IgD-negative memory B cell (primary cell): Measurements from ENCODE around the gene SUPT6H. TPM values are rescaled to one million over a fixed set of nuclear protein-coding genes. Genes with fewer than 3 reads are reported as not detected.

ENCODE experiments used
- H3K27ac Mint-ChIP-seq, 3 donors: one replicate each; pipeline ENCODE4 v1.8.0; 2020 to 2022; ENCODE audit warnings: mild to moderate bottlenecking in 3 of 3, mixed read lengths in 3 of 3, moderate library complexity in 1 of 3
- H3K27me3 Mint-ChIP-seq: one replicate; pipeline ENCODE4 v1.8.0; 2021; ENCODE audit warnings: mixed read lengths
- H3K36me3 Mint-ChIP-seq: one replicate; pipeline ENCODE4 v1.8.0; 2020; ENCODE audit warnings: mild to moderate bottlenecking, mixed read lengths
- H3K4me1 Mint-ChIP-seq, 3 donors: one replicate each; pipeline ENCODE4 v1.8.0; 2020 to 2022; ENCODE audit warnings: mixed read lengths in 3 of 3, mild to moderate bottlenecking in 1 of 3
- H3K4me3 Mint-ChIP-seq, 4 donors: one replicate each; pipeline ENCODE4 v1.8.0; 2020 to 2022; ENCODE audit warnings: mild to moderate bottlenecking in 4 of 4, mixed read lengths in 4 of 4, moderate library complexity in 3 of 4
- H3K9me3 Mint-ChIP-seq, 3 donors: one replicate each; pipeline ENCODE4 v1.8.0; 2020 to 2021; ENCODE audit warnings: mixed read lengths in 3 of 3, mild to moderate bottlenecking in 1 of 3
- polyA plus RNA-seq: library from polyadenylated mRNA; unstranded; fragments of 300-500 nt; fragmentation: Illumina TruSeq; gene quantifications from one replicate; pipeline ENCODE4 v1.2.3, GENCODE V29; 2021

SUPT6H gene
- polyA plus RNA-seq: 14.2 TPM

- H3K4me3 Mint-ChIP-seq: peak within 1 kb of the TSS; percentile 99 to 100 (median 100)
- peak within 1 kb of the TSS; percentile 100 for H3K27ac Mint-ChIP-seq
- H3K27me3 Mint-ChIP-seq: no peaks in the 10 kb centered on the region
- peaks cover 5% of the 10 kb centered on the region for H3K36me3 Mint-ChIP-seq
- H3K9me3 Mint-ChIP-seq: no peaks in the 10 kb centered on the region
- H3K4me1 Mint-ChIP-seq: peaks cover 37 to 51% (median 44%) of the 10 kb centered on the region in 3 donors
Observed at GRCh38 chr17:28661635-28662526, at the start of gene SUPT6H, which contains the start of gene SDF2. Gene SUPT6H (plus strand): TSS chr17:28662205. CDS start chr17:28673402, 11,197 bp downstream. Gene SDF2 (minus strand): TSS chr17:28661906. CDS start chr17:28661876, 30 bp downstream.

DNA sequence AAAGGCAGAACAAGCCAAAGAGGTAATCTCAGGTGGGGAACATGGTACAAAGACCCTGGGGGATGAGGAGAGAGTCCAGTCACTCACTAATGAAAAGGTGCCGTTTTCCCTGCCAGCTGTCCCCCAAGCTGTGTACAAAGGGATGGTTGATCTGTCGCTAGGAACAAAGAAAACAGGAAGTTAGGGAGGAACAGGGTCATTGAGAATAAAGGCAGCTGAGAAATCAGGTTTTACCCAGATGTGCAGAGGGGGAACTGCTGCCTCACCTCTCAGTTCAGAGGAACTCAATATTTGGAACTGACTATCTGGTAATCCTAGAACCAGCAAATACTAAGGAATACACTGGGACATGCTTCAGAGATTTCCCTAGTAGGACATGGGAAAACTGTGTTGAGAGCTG, 49.5 kb upstream of the SUPT6H start:
- Mint-ChIP-seq H3K36me3 (no peaks in the 10 kb centered on the region), H3K9me3 (no peaks in the 10 kb centered on the region), H3K4me1 (peaks cover 11 to 19% (median 13%) of the 10 kb centered on the region in 3 donors), H3K27ac (peak overlapping the region in 1 of 3 donors; percentile 48), H3K27me3 (no peaks in the 10 kb centered on the region), H3K4me3 (no peak overlapping the region)

DNA sequence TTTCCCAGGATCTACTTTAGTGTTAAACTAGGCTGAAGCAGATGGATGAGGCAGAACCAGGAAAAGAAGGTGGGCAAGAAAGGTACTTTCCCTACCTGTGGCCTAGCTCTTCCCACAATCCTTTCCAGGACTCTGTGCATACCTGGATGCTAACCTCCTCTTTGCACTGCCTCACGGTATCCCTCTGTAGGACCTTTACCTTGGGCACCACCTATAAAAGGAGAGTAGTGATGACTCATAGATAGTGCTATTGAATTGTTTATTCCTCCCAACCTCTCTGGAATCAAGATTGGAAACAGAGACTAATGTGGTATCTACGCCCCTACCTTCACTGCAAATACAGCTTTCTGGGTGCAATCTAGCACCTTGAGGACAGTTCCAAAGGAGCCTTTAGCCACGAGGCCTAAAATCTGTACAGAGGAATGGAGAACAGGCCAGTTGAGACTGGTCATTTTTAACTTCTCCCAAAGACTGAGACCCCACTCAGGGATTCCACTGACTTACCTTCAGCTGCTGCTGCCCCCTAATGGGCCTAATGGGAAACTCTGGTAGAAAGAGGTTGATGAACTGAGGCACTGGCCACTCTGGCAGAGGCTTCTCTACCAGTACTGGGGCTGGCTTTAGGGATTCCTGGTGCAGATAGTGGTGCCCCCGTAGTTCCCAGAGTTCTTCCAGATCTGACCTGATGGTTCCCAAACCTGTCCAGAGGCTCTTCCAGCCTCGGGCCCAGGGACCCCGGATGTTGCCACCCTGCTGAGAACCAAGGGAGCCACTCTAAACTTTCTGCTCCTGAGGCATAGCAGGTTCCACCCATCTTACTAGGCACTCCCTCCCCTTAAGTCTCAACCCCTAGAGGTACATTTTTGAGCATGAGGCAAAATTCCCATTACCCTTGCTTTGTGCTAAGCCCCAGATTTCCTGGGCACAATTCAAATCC, 48.8 kb upstream of the SUPT6H start:
- no peak overlapping the region for H3K4me3 Mint-ChIP-seq
- peaks cover 11 to 19% (median 13%) of the 10 kb centered on the region in 3 donors for H3K4me1 Mint-ChIP-seq
- no peaks in the 10 kb centered on the region for H3K36me3 Mint-ChIP-seq
- no peaks in the 10 kb centered on the region for H3K27me3 Mint-ChIP-seq
- H3K27ac Mint-ChIP-seq: no peak overlapping the region
- no peaks in the 10 kb centered on the region for H3K9me3 Mint-ChIP-seq

DNA sequence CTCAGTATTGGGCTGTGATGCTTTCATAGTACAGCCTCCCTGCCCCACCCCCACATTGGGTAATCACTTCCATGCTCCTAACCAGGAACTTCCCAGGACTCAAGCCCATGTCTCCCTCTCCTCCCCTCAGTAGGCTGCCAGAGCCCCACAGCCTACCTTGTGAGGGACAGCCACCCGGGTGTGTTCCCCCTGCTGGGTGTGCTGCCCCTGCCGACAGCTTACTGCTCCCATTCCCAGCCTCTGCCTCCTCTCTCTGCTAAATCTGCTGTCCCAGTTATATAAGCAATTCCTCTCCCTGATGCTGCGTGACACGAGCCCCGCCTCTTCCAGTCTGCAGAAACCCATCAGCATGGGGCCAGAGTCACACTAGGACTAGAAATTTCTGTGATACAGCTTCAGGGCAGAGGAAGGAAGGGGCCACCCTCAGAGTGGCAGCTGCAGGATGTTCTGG, 48.0 kb upstream of the SUPT6H start, which contains the start of gene RSKR:
TSS of gene RSKR (minus strand) at position 255 of the 451 bp plus-strand sequence. CDS start at position 231, 24 bp downstream.
- peak within 1 kb of the TSS in 1 of 3 donors; percentile 35 for H3K27ac Mint-ChIP-seq
- no peak within 1 kb of the TSS for H3K4me3 Mint-ChIP-seq
- H3K4me1 Mint-ChIP-seq: peaks cover 11 to 19% (median 13%) of the 10 kb centered on the region in 3 donors
- H3K9me3 Mint-ChIP-seq: no peaks in the 10 kb centered on the region
- no peaks in the 10 kb centered on the region for H3K36me3 Mint-ChIP-seq
- no peaks in the 10 kb centered on the region for H3K27me3 Mint-ChIP-seq

- Mint-ChIP-seq H3K27me3 (no peaks in the 10 kb centered on the region), H3K4me3 (no peak overlapping the region), H3K9me3 (no peaks in the 10 kb centered on the region), H3K4me1 (peaks cover 11 to 19% (median 13%) of the 10 kb centered on the region in 3 donors), H3K36me3 (peaks cover 1% of the 10 kb centered on the region), H3K27ac (no peak overlapping the region)
Observed at GRCh38 chr17:28615260-28615940, 46.6 kb upstream of the SUPT6H start.

DNA sequence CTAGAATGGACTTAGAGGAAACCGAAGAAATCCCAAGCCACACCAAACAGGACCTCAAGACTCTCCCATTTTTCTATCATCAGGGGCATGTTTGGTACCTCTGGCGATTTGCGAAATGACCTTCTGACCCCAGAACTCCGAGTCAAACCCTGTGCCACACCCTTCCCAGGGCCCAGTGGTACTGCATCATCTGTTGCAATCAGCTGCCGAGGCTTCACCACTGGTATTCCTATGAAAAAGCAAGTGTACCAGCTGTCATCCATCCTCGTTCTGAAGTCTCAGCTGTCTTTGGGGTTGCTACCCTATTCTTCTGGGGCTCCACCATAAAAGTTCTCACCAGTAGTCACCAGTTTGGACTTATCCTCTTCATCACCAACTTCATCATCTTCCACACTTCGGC, 45.7 kb upstream of the SUPT6H start:
- Mint-ChIP-seq H3K27ac (no peak overlapping the region), H3K4me3 (no peak overlapping the region)

DNA sequence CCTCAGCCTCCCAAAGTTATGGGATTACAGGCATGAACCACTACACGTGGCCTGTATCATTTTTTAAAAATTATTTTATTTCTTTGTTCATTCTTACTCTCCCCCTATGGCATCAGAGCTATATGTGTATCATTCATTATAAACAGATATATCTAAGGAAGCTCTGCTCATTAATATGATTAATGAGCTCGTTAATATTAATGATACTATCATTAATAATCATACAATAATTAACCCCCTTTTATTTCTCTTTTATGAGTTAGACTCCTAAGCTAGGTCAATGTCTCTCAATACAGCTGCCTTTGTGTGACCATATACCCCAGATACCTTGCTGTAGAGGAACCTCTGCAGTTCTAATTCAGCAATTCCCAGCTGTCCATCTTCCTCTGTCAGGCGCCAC, 43.5 kb upstream of the SUPT6H start:
- Mint-ChIP-seq H3K4me1 (peaks cover 3 to 8% (median 3%) of the 10 kb centered on the region in 3 donors), H3K27me3 (no peaks in the 10 kb centered on the region), H3K27ac (no peak overlapping the region), H3K9me3 (no peaks in the 10 kb centered on the region), H3K4me3 (peak overlapping the region in 1 of 4 donors; percentile 30), H3K36me3 (peaks cover 4% of the 10 kb centered on the region)

More for the DNA sequence above, 45.7 kb upstream of the SUPT6H start:
- peaks cover 1% of the 10 kb centered on the region for H3K36me3 Mint-ChIP-seq
- H3K4me1 Mint-ChIP-seq: peaks cover 10 to 19% (median 11%) of the 10 kb centered on the region in 3 donors
- no peaks in the 10 kb centered on the region for H3K27me3 Mint-ChIP-seq
- H3K9me3 Mint-ChIP-seq: no peaks in the 10 kb centered on the region

GRCh38 chr17:28620010-28620409, 42.0 kb upstream of the SUPT6H start:
- H3K4me3 Mint-ChIP-seq: no peak overlapping the region
- H3K9me3 Mint-ChIP-seq: no peaks in the 10 kb centered on the region
- peaks cover 1 to 3% (median 1%) of the 10 kb centered on the region in 3 donors for H3K4me1 Mint-ChIP-seq
- H3K36me3 Mint-ChIP-seq: peaks cover 6% of the 10 kb centered on the region
- no peak overlapping the region for H3K27ac Mint-ChIP-seq
- H3K27me3 Mint-ChIP-seq: no peaks in the 10 kb centered on the region

GRCh38 chr17:28622186-28622585, 39.8 kb upstream of the SUPT6H start:
- Mint-ChIP-seq H3K27me3 (no peaks in the 10 kb centered on the region), H3K9me3 (no peaks in the 10 kb centered on the region), H3K27ac (peak overlapping the region in 1 of 3 donors; percentile 16), H3K4me1 (peaks cover 0 to 3% (median 0%) of the 10 kb centered on the region in 3 donors), H3K4me3 (no peak overlapping the region), H3K36me3 (peaks cover 6% of the 10 kb centered on the region)

DNA sequence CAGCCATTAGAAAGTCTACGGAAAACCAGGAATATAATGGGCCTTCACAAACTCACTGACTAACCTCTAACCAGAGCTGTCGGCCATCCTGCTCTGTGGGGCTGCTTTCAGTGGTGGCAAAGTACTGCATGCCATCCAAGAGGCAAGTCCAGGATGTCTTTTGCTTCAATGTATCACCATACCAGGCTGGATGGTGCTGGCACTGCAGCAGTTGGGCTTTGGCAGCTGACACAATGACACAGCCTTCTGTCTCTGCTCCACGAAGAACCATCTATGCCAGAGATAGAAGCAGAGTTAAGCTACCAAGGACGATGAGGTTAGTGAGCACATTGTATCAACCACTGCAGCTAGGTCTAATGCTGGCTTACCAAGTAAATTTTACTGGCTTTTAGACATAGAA, 38.3 kb upstream of the SUPT6H start:
- H3K27me3 Mint-ChIP-seq: no peaks in the 10 kb centered on the region
- H3K36me3 Mint-ChIP-seq: peaks cover 6% of the 10 kb centered on the region
- H3K27ac Mint-ChIP-seq: no peak overlapping the region
- no peak overlapping the region for H3K4me3 Mint-ChIP-seq
- H3K9me3 Mint-ChIP-seq: no peaks in the 10 kb centered on the region
- peaks cover 0 to 4% (median 0%) of the 10 kb centered on the region in 3 donors for H3K4me1 Mint-ChIP-seq

DNA sequence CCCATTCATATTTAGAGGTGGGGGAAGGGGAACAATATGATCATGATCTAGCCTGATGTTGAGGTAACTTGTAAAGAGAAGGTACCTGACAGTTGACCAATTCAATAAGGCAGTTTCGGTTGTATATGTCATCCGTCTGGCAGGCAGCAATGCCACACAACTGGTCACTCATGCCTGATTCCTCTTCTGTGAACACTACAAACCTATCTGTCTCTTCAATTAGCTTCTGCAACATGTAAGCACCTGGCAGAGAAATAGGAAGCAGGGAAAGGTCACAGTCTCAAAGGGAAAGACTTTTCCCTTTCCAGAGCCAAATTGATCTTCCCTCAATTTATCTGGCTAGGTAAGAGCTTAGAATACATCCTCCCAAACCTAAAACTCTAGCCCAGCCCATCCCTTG, 37.9 kb upstream of the SUPT6H start:
- H3K9me3 Mint-ChIP-seq: no peaks in the 10 kb centered on the region
- peaks cover 0 to 4% (median 0%) of the 10 kb centered on the region in 3 donors for H3K4me1 Mint-ChIP-seq
- H3K27me3 Mint-ChIP-seq: no peaks in the 10 kb centered on the region
- no peak overlapping the region for H3K4me3 Mint-ChIP-seq
- H3K36me3 Mint-ChIP-seq: peaks cover 6% of the 10 kb centered on the region
- no peak overlapping the region for H3K27ac Mint-ChIP-seq

DNA sequence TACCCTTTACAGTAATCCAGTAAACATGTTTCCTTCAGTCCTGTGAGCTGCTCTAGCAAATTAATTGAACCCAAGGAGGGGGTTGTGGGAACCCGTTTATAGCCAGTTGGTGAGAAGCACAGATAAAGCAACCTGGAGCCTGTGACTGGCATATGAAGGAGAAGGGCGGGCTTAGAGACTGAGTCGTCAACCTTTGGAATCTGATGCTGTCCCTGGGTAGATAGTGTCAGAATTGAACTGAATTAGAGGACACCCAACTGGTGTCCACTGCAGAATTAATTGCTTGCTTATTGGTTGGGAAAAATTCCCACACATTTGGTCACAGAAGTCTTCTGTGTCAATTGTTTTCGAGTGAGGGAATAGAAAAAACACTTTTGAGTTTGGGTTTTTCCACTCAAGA, 35.2 kb upstream of the SUPT6H start:
- no peak overlapping the region for H3K27ac Mint-ChIP-seq
- H3K36me3 Mint-ChIP-seq: peaks cover 4% of the 10 kb centered on the region

DNA sequence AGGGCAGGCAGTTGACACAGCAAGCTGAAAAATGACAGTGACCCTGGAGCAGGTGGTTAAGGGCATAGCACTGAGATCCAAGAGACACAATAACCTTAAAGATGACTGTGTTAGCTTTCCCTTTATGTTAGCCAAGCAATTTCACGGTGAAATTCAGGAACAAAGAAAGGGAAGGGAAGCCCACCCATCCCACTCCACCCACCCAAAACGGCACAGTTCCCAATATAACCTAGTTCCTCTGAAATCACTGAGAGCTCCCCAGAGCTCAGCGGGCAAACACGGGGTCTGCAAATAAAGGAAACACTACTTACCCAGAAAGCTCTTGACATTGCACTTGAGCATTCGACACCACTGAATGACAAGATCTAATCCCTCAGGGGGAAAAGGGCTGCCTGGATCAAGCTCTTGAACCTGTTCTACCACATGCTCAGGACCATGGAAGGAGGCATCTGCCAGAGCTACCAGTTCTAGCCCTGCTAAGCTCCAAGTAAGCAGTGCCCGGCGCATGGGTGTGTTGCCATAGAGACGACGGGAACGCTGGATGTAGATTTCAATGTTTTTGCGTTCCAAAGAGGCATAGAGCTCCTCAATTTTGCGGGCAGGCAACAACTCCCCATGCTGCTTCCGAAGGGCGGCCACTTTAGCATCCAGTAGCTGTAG, 27.7 kb upstream of the SUPT6H start:
- no peak overlapping the region for H3K4me3 Mint-ChIP-seq
- H3K9me3 Mint-ChIP-seq: no peaks in the 10 kb centered on the region
- H3K4me1 Mint-ChIP-seq: peaks cover 5 to 6% (median 6%) of the 10 kb centered on the region in 3 donors
- H3K27me3 Mint-ChIP-seq: no peaks in the 10 kb centered on the region
- no peak overlapping the region for H3K27ac Mint-ChIP-seq
- peaks cover 6% of the 10 kb centered on the region for H3K36me3 Mint-ChIP-seq

More for the DNA sequence above, 35.2 kb upstream of the SUPT6H start:
- peaks cover 0 to 4% (median 0%) of the 10 kb centered on the region in 3 donors for H3K4me1 Mint-ChIP-seq
- no peaks in the 10 kb centered on the region for H3K9me3 Mint-ChIP-seq
- no peak overlapping the region for H3K4me3 Mint-ChIP-seq
- no peaks in the 10 kb centered on the region for H3K27me3 Mint-ChIP-seq

DNA sequence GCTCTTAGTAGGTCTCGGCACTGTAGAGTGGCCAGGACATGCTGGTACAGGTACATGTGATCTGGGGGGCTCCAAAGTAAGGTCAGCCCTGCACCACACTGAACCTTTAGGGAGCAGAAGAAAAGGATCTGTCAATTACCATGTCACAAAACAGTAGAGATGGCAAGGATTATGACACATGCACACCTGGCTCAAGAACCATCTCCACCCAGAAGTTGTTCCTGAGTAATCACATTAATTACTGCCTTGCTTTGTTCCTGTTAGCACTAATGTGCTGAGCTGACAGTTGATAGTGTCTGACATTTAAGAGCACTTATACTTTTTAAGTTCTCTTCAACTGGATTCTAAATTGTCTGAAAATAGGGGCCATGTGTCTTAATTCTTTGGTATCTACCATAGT, 26.5 kb upstream of the SUPT6H start:
- H3K4me1 Mint-ChIP-seq: peaks cover 6% of the 10 kb centered on the region in 3 donors
- no peaks in the 10 kb centered on the region for H3K9me3 Mint-ChIP-seq
- peaks cover 8% of the 10 kb centered on the region for H3K36me3 Mint-ChIP-seq
- H3K4me3 Mint-ChIP-seq: no peak overlapping the region
- H3K27me3 Mint-ChIP-seq: no peaks in the 10 kb centered on the region
- H3K27ac Mint-ChIP-seq: no peak overlapping the region
